HG02981 (cell line): Measurements from ENCODE around the gene TCF20.

Experiments
- ATAC-seq: cut with Tn5 transposase; IDR thresholded peaks from one replicate; pipeline ENCODE4 v1.9.1; 2021; ENCODE audit warnings: mild to moderate bottlenecking, moderate library complexity; ENCODE audit not compliant: unreplicated experiment

The TCF20 gene

DNA sequence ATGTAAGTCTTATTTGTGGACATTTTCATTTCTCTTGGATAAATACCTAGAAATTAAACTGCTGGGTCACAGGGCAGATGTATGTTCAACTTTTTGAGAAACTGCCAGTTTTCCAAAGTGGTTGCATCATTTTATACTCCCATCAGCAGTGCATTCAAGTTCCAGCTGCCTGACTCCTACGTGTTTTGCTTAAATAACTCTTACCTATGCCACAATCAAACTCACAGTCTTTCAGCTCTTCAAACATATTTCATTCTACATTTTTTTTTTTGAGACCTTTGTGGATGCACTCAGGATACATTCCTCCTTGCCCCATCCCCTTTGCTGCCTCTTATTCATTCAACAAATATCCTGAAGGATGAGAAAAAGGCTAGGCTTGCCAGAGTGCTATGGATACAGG lies 9.2 kb downstream of the TCF20 start:
- no peak for ATAC-seq

DNA sequence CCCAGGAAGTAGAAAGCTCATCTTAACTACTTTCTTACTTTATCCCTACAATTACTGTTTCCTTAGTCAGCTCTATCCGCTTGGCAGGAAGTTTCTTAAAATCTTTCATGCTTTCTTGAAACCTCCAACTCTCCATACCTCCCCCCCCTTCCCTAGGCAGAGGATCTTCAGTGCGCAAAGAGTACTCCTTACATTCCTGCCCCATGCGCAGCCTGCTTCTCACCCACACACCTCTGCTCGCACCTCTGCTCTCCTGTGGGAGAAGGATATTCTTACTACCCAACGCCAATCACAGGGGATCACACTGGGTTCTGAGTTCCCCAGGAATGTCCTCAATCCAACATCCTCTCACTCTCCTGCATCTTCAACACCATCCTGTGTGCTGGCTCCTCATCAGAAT lies 12.3 kb downstream of the TCF20 start:
- ATAC-seq = no peak

DNA sequence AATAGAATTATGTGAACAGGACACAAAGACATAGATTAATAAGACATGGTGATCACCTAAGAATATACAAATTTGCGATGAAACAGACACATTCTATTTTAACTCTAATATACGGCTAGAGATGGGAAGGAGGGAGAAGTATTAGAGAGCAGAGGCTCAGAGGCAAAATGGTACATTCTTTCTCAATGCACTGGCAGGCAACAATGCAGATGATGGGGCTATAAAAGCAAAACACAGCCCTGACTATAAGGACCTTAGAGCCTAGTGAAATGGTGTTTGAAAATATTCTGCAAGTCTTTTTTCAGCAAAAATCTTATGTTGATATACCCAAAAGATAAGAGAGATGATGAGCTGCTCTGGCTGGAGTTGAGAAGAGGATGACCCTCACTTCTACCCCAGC lies 13.1 kb downstream of the TCF20 start:
- no peak for ATAC-seq

DNA sequence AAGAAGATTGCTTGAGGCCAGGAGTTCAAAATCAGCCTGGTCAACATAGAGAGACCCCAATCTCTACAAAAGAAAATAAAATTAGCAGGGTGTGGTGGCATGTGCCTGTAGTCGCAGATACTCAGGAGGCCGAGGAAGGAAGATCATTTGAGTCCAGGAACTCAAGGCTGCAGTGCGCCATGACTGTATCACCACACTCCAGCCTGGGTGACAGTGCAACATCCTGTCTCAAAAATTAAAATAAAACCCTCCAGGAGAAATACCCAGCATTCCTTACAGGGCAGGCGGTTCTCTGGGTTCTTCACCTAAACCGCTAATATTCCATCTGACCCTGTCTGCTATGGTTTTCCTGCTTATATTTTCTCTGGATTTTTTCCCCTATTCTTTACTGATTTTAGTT lies 13.5 kb downstream of the TCF20 start:
- ATAC-seq = no peak

DNA sequence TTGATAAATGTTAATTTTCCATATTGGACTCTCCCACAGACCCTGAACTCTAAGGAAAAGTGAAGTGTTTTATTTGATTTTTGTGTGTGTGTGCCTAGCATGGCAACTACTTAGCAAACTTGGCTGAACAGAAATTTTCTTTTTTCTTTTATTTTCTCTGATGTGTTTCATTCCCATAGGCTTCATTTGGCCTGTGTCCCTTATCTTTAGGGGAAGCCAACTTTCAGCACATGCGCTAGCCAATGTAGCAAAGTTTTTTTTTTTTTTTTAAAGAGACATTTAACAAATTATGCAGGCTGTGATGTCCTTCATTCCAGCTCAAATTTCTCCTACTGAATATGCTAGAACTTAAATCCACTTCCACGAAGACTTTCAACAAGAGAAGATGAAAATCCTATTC lies 14.2 kb downstream of the TCF20 start:
- ATAC-seq = no peak

DNA sequence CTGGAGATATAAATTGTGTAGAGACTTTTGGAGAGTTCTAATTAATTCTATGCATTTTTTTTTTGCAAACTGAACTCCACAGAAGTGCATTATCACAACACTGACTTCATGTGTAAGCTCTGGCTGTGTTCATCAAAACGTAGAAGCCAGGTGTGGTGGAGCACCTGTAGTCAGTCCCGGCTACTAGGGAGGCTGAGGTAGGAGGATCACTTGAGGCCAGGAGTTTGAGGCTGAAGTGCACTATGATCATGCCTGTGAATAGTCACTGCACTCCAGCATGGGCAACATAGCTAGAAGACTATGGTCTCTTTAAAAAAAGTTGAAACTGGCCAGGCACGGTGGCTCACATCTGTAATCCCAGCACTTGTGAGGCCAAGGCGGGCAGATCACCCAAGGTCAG lies 20.6 kb downstream of the TCF20 start:
- ATAC-seq = no peak

DNA sequence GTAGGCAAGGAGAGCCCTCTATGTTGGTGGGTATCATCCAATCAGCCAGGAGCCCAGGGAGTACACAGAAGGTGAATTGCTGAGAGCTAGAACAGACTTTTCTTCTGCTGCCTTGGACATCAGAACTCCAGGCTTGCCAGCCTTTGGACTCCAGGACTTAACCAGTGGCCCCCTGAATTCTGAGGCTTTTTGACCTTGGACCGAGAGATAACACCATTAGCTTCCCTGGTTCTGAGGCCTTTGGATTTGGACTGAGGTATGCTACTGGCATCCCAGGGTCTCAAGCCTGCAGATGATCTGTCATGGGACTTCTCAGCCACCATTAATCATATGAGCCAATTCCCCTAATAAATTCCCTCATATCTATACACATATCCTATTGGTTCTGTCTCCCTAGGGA lies 21.5 kb downstream of the TCF20 start:
- ATAC-seq = no peak

DNA sequence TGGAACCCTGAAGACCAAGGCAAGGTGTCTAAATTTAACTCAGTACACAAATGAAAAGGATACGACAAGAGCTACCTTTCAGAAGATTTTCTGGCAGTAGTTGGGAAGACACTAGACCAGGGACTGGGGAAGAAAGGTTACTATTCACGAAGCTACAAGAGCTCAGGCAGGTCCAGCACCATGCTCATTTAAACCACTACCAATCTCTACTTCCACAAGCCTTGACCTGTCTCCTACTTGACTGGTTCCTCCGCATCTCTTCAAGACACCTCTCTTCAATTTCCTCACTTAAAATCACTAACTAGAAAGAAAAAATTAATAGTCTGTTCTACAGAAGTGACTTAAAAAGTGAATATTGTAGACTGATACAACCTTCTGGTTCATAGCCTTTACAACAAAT lies 22.9 kb downstream of the TCF20 start:
- no peak for ATAC-seq

DNA sequence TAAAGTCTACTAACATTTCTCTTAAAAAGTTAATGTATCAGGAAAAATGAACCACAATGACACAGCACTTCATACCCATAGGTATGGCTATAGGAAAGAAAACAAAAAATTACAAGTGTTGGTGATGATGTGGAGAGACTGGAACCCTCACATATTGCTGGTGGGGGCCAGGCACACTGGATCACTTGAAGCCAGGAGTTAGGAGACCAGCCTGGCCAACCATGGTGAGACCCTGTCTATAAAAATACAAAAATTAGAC lies 26.7 kb downstream of the TCF20 start:
- no peak for ATAC-seq

DNA sequence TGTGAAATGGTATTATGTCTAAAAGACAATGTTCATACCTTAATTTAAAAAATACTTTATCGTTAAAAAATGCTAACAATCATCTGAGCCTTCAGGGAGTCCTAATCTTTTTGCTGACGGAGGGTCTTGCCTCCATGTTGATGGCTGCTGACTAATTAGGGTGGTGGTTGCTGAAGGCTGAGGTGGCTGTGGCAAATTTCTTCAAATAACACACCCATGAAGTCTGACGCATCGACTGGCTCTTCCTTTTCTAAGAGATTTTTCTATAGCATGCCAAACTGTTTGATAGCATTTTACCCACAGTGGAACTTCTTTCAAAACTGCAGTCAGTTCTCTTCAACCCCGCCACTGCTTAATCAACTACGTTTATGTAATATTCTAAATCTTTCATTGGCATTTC lies 33.6 kb downstream of the TCF20 start:
- no peak for ATAC-seq

DNA sequence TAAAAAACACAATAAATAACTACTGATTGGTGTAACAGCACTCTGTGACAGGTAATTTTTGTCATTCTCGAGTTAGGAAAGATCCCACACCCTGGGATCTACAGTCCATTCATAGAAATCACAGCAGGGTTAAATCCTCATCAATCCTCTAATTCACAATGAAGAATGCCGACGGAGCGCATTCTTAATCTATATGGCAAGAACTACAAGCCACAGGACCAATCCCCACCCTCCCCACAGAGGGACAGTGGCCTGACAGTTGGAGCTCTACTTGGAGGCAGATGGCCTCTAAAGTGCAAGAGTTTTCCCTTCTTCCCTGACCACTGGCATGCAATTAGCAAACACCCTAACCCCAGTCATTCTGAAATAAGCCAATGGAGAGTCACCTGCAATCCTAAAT lies 34.2 kb downstream of the TCF20 start:
- no peak for ATAC-seq

DNA sequence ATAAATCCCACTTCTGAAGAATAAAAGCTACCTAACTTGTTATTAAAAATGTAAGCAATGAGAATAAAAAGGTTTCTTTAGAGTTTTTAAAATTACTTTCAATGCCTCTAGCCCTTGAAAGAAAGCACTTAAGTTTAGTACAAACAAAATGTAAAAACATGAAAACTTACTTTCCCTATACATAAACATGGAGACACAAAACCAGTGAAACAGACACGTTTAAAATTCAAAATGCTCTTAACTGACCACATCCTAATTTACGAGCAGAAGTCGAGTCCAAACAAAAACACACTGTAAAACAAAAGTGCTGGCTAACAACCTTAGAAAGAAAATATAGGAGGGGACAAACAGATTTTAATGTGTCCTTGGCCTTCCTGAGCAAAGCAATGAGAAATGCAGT lies 36.6 kb downstream of the TCF20 start:
- no peak for ATAC-seq

DNA sequence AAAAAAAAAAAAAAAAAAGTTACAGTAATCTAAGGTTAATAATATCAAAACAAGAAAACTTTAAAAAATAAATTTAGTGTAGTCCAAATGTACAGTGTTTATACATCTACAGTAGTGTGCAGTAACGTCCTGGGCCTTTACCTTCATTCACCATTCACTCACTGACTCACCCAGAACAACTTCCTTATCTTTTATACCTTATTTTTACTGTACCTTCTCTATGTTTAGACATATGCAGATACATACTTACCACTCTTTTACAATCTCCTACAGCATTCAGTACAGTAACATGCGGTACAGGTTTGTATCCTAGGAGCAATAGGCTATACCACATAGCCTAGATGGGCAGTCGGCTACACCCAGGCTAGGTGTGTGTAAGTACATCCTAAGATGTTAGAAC lies 38.5 kb downstream of the TCF20 start:
- no peak for ATAC-seq

DNA sequence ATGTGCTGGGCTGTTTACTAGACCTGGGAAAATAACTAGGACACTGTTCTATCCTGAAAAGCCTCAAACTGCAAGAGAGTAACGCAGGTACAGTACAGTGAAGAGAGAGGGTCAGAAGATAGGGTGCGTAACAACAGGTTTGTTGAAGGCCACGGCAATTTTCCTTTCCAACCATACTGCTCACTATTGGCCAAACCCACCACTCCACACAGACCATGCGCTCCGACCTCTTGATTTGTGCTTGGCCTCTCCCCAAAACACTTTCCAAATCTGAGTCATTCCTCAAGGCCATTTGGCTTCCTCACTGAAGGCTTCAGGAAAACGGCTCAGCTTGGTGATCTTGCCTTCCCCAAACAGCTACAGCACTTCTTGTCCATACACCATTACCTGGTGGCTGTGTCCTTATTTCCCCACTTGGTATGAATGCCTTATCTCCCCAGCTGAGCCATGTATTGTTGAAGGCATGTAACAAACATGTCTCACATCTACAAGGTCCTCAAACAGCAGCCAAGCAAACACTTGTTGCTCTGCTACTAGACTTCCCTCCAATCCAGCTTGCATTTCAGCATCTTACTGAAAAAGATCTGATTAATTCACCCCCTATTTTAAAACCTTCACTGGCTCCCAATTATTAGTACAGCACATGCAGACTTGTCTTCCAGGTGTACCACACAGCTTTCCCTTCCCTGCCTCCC lies 40.9 kb downstream of the TCF20 start:
- ATAC-seq = no peak

DNA sequence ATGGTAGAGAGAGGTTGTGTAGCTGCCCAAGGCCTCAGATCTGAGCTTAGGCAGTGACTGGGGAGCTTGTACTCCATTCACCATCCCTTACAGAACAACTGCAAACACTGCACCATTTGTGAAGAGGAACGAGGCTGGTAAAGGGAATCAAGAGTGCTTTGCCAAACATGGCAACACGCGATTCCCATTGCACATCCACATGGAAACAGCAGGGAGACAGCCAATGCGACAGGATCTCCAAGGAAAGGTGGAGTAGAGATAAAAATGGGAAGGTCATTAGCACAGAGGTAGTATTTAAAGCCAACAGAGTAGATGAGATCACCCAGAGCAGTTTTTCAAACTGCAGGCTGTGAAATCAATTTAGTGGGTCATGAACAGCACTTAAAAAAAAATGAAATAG lies 42.0 kb downstream of the TCF20 start:
- no peak for ATAC-seq

DNA sequence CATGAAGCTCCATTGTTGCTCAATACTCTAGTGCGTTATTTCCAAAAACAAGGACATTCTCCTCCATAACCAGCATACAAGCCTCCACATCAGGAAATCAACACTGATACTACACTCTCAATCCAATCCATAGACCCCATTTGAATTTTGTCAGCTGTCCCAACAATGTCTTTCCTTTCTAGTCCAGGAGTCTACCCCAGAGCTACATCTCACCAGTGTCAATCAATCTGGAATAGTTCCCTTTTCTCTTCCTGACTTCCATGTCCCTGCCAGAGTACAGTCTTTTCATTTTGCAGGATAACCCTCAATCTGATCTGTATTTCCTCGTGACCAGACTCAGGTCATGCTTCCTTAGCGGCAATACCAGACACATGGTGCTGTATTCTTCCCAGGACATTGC lies 43.0 kb downstream of the TCF20 start:
- ATAC-seq = no peak

DNA sequence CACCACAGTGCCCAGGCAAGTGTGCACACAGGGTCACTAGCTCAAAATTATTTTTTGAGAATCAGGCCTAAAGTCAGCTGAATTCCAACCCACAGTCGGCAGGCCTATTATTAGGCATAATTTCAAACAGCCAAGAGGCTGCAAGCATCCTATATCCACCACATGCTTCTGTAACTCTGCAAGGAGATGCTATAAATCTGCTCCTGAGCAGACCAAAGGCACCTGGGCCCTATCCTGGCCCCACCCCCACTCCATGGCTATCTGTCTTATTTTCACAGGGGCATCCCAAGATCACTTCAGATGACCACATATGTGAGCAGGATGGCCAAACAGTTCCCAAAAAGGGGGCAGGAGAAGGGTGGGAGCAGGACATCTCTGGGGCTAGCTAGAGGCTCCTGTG lies 44.6 kb downstream of the TCF20 start:
- no peak for ATAC-seq

DNA sequence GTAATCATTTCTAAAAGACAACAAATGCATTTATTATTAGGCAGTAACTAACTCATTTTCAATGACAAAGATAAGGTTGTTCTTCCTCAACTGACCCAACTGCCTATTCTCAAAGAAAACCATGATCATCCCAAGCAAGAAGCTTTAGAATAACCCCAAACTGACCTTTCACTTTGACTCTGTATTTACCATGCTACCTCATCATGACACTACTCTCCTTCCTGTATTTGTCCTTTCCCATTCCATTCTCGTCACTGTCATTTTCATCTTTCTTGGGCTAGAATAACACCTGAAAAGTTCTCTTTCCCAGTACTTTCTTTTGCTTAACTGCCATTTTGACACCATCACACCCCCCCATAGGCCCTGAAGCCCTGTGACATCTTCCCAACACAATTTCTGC lies 48.3 kb downstream of the TCF20 start:
- ATAC-seq = no peak
